Loucy (cell line): ENCODE results near the gene KATNAL1.

Source experiments
- CTCF ChIP-seq: fragments of 200-600 bp; sonication (generic); conservative IDR thresholded peaks from 2 replicates; pipeline ENCODE4 v1.5.1; 2014; ENCODE audit warnings: mild to moderate bottlenecking, antibody characterized with exemption, low read length
- EZH2phosphoT487 ChIP-seq: fragments of 200-600 bp; IDR thresholded peaks from 2 replicates; pipeline ENCODE4 v1.6.1; 2018; ENCODE audit warnings: antibody characterized with exemption, mild to moderate bottlenecking, moderate library complexity, borderline replicate concordance

- no peak for TF ChIP-seq CTCF
- TF ChIP-seq EZH2phosphoT487: no peak
These were observed 85.1 kb downstream of the KATNAL1 start for GRCh38 chr13:30222254-30222653.
